ENCODE results near the gene USH2A.
"Not testable (repeated sequence)": the region's sequence is repeated elsewhere in the genome, so short reads cannot be mapped to it uniquely, and the experiment has no call there.

The USH2A gene

GRCh38 chr1:216205176-216205575 is 218.1 kb downstream of the USH2A start:
- no peak for DNase-seq

- DNase-seq: no peak
Observed at GRCh38 chr1:216201946-216202345, 221.3 kb downstream of the USH2A start.

GRCh38 chr1:216200941-216201340 is 222.3 kb downstream of the USH2A start:
- no peak for DNase-seq

DNA sequence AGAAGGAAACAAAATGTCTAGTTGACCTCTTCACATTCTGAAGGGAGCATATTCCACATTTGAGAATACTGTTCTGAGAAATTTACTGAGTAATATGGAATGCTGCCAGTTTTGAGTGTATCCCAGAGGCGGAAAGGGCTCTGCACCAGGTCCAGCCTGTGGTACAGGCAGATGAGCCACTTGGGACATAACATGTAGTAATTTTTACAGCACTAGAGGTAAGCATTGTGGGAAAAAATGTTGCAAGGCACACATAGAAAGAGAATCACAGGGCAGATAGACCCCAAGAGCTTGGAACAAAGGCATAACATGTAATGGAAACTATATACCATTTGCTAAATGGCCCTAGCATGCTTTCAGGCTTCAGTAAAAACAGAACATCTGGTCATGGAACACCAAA is 228.5 kb downstream of the USH2A start:
- DNase-seq: no peak

- DNase-seq: no peak
Observed at GRCh38 chr1:216193839-216194443, 229.3 kb downstream of the USH2A start.

GRCh38 chr1:216190438-216190837 is 232.8 kb downstream of the USH2A start:
- no peak for DNase-seq

DNA sequence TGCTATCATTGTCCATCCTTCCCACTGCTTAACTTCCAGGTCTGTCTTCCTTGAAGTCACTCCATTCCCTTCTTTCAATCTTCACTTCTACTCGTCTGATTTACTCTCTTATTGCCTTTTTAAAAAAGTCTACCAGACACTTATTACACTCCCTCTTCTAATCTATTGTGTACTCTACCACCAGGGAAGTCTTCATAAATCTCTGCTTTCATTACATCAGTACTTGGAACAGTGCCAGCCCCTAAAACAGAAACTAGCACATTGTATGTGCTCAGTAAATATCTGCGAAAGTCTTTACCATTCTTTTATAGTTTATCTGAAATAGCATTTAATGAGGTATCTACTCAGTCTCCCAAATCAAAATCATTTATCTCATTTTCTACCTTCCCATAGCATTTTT is 236.4 kb downstream of the USH2A start:
- no peak for DNase-seq

- no peak for DNase-seq
Observed at GRCh38 chr1:216186141-216186540, 237.1 kb downstream of the USH2A start.

- DNase-seq: peak in 1 of 51 donors; percentile 43
Observed at GRCh38 chr1:216184126-216184680, 239.0 kb downstream of the USH2A start.

GRCh38 chr1:216183454-216183853 is 239.8 kb downstream of the USH2A start:
- no peak for DNase-seq

DNA sequence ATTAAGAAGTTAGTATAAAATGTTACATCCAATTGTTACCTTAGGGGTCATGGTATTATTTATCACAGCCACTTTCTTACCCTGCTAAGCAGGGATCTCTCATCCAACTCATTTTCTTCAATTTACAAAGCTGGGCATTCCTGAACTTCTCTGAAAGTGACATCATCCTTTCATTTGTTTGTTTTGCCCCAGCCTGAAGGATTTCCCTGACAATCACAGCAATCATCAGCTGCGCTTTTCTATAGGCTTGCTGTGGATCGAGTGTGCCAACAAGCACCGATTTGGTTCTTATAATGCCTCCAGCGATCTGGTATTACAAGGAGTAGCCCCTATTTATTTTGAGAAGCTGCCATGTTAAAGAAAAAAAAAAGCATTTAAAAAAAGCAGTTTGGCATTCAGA is 240.2 kb downstream of the USH2A start:
- DNase-seq: no peak

DNA sequence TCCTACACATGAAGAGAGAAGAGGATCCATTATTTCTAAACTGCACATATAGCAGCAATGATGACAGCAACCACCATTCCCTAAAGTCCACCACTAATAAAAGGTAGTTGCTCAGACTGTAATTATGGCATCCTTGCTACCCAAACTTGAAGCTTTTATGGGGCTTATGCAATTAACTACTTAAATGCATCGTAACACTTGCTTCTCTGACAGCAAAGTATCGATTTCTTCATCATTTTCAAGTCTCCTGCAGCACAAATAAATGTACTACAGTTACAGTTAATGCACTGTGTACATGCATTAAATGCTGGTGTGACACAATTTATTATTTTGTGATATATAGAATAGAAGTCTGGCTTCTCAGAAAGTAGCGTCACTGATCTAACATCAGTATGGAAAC is 241.7 kb downstream of the USH2A start:
- DNase-seq: no peak

GRCh38 chr1:216178281-216178680 is 245.0 kb downstream of the USH2A start:
- no peak for DNase-seq

- no peak for DNase-seq
Observed at GRCh38 chr1:216176970-216177369, 246.3 kb downstream of the USH2A start.

- no peak for DNase-seq
Observed at GRCh38 chr1:216175714-216176113, 247.5 kb downstream of the USH2A start.

GRCh38 chr1:216173376-216173995 is 249.8 kb downstream of the USH2A start:
- no peak for DNase-seq

DNA sequence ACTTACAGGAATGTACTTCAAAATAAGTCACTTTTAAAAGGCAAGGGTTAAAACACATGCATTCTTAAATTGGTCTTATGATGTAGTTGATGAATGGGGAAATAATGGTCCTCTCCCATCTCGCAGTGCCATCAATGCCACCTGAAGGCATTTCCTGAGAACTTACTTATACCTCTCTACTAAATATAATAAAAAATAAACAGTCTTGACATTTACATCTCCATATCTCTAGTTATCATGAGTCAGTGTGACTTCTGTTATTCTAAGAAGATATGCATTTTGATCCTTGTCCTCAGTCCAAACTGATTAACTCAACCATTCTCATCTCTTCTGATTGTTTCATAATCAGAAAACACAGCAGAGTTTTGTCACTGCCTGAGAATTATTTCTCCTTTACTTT is 253.9 kb downstream of the USH2A start:
- DNase-seq: no peak

DNA sequence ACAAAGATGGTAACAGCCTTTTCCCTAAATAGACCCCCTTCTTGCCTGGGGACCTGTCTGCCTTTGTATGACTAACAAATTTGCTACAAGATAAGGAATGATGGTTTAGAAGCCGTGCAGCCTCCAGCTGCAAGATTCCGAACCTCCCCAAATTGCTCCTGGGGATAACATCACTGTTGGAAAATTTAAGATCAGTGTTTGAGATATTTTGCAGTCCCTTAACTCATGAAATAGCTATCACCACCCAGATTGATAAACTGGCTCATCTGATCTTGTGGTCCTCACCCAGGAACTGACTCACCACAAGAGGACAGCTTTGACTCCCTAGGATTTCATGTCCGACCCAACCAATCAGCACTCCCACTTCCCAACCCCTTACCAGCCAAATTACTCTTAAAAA is 254.7 kb downstream of the USH2A start:
- DNase-seq: no peak

- no peak for DNase-seq
Observed at GRCh38 chr1:216154063-216154462, 269.2 kb downstream of the USH2A start.

- DNase-seq: no peak
Observed at GRCh38 chr1:216153130-216153529, 270.1 kb downstream of the USH2A start.

- DNase-seq: not testable (repeated sequence)
Observed at GRCh38 chr1:216145451-216146018, 277.7 kb downstream of the USH2A start.

DNA sequence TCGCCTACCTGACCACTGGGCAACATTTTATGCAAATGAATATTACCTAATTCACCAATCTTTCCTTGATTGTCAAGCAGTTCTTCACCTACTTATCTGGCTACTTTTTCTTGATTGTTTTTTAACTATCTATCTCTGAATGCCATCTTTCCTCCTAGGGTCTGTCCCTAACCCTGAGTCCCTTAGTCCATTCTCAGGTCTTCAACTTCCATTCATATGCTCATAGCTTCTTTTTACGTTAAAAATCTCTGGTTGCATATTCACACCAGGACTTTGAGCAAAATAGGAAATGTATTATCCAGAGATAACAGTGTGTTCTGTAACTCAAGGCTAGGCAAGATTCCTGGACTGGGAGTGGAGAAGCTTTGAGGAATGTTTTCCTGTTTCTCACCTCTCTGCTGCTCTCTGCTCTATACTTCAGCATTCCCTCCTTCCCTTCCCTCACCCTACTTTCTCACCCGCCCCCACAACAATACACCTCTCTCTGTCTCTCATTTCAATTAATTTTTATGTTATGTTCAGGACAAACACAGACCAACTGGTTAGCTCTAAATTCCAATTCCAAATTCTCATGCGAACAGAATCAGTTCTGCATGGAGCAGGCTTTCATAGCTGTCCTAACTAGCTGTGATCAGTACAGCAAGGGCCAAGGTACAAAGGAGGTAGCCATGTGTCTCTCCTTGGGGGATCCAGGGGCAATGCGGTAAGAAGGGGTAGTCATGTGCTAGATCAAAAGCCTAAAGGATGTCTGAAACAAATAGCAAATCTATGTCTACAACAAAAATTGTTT is 278.4 kb downstream of the USH2A start:
- no peak for DNase-seq

All from hypothalamus (tissue), 51 donors.